ENCODE results near the gene FPR2. TPM values are rescaled to one million over a fixed set of nuclear protein-coding genes. Genes with fewer than 3 reads are reported as not detected.

FPR2 gene
- total and polyA plus RNA-seq, 9 of the 15 experiments (the other 6 are each of a cell fraction or from before 2014, with no cell fraction given), result 0.03 to 0.15 (median 0.07) TPM; not detected in 6

DNA sequence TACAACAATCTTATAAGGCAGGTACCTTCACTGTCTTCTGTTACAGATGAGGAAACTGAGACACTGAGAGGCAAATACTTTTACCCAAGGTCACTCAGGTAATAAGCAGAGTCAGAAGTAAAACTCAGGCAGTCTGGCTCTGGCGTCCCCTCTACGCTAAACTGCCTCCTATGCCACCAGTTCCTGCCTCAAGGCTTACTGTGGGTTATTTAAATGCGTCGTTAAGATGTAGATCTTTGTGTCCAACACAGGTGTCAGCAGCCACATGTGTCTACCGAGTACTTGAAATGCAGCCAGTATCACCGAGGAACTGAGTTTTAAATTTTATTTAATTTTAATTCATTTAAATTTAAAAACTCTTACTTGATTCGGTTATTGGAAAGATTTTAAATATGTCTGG, 39.1 kb upstream of the FPR2 start:
- ChIA-PET CTCF (ENCODE audit: low intra/inter-chr PET ratio) (interaction anchor here (0.6 kb wide), 1 partner anchor 10 kb away, joined by 3 read pairs; no protein-coding TSS in a partner anchor), POLR2A (interaction anchor here (0.6 kb wide), 1 partner anchor 1361 kb away, joined by 3 read pairs; no protein-coding TSS in a partner anchor)
- in situ Hi-C loops (cut with MboI), result no loop called here
- H3K9me3 ChIP-seq (replicated peaks; ENCODE audit: control insufficient read depth, insufficient read depth, low read depth, low read length), result no peaks in the 10 kb centered on the region
- DNase-seq (ENCODE audit: extremely low read depth in 1 of 4, low spot score in 3 of 4), result no peak
- no peaks in the 10 kb centered on the region for H4K20me1 ChIP-seq (replicated peaks; ENCODE audit: control insufficient read depth, insufficient read depth, low read length)
- peak; percentile 26 for FAIRE-seq
- H3K36me3 ChIP-seq (ENCODE audit: control insufficient read depth, insufficient read depth, low read length), result no peaks in the 10 kb centered on the region
- H3K79me2 ChIP-seq (ENCODE audit: control insufficient read depth, insufficient read depth, low read length), result no peaks in the 10 kb centered on the region
- intact Hi-C loops (cut with micrococcal nuclease), result no loop called here
- H3K27me3 ChIP-seq (ENCODE audit: control insufficient read depth in 2 of 2, insufficient read depth in 2 of 2, low read length in 2 of 2), result 0 out of 5 replicates have a peak, but pooled peaks cover 0 to 2% of the 10 kb centered on the region in 2 experiments
- no peaks in the 10 kb centered on the region for H3K9me1 ChIP-seq (ENCODE audit: control insufficient read depth, insufficient read depth, low read length)
- H3K4me3 ChIP-seq, result no peak overlapping the region
- H3K4me2 ChIP-seq (ENCODE audit: insufficient read depth, low read length), result no peak overlapping the region
- peak overlapping the region in 1 of 2 experiments; percentile 29; a peak in 1 of 4 replicates for H3K9ac ChIP-seq (ENCODE audit: insufficient read depth in 1 of 2, low read depth in 2 of 2, low read length in 2 of 2)
- no peak for ATAC-seq
- peaks cover 3 to 33% of the 10 kb centered on the region in 2 experiments; a peak in 4 of 5 replicates for H3K4me1 ChIP-seq (replicated peaks in 1 of 2; ENCODE audit: control insufficient read depth in 2 of 2, insufficient read depth in 2 of 2, low read length in 2 of 2)
- H2AFZ ChIP-seq (ENCODE audit: low read depth, low read length), result 0 out of 2 replicates have a peak overlapping the region, but pooled peaks have one; percentile 12
- WGBS (ENCODE audit: insufficient coverage, low coverage, missing lambda C conversion rate), result 15% methylated on average over 7 of the region's 7 CpGs
- no peak overlapping the region for H3K27ac ChIP-seq (ENCODE audit: extremely low read depth, low read depth, low read length)
- BruUV-seq (replicated peaks), result no TSS peak
- TF ChIP-seq, protein P1, sequence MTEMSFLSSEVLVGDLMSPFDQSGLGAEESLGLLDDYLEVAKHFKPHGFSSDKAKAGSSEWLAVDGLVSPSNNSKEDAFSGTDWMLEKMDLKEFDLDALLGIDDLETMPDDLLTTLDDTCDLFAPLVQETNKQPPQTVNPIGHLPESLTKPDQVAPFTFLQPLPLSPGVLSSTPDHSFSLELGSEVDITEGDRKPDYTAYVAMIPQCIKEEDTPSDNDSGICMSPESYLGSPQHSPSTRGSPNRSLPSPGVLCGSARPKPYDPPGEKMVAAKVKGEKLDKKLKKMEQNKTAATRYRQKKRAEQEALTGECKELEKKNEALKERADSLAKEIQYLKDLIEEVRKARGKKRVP (CRISPR knock-in tag; IDR thresholded peaks at IDR 0.05), result no peak
- TF ChIP-seq SAFB2 (IDR thresholded peaks at IDR 0.05; ENCODE audit: borderline replicate concordance, low read depth, low read length, severe bottlenecking) (no peak), PHB2 (IDR thresholded peaks at IDR 0.05; ENCODE audit: low read depth) (no peak), ETV6 (IDR thresholded peaks at IDR 0.05; ENCODE audit: borderline replicate concordance in 1 of 2, low read depth in 2 of 2, low read length in 1 of 2) (no peak), ETV6 (CRISPR knock-in tag; IDR thresholded peaks at IDR 0.05; ENCODE audit: borderline replicate concordance) (no peak), RBM39 (optimal IDR thresholded peaks at IDR 0.05; ENCODE audit: low read depth, low read length) (no peak)
- TF ChIP-seq, protein P2, sequence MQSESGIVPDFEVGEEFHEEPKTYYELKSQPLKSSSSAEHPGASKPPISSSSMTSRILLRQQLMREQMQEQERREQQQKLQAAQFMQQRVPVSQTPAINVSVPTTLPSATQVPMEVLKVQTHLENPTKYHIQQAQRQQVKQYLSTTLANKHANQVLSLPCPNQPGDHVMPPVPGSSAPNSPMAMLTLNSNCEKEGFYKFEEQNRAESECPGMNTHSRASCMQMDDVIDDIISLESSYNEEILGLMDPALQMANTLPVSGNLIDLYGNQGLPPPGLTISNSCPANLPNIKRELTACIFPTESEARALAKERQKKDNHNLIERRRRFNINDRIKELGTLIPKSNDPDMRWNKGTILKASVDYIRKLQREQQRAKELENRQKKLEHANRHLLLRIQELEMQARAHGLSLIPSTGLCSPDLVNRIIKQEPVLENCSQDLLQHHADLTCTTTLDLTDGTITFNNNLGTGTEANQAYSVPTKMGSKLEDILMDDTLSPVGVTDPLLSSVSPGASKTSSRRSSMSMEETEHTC (IDR thresholded peaks at IDR 0.05), result no peak
- TF ChIP-seq, protein P3, sequence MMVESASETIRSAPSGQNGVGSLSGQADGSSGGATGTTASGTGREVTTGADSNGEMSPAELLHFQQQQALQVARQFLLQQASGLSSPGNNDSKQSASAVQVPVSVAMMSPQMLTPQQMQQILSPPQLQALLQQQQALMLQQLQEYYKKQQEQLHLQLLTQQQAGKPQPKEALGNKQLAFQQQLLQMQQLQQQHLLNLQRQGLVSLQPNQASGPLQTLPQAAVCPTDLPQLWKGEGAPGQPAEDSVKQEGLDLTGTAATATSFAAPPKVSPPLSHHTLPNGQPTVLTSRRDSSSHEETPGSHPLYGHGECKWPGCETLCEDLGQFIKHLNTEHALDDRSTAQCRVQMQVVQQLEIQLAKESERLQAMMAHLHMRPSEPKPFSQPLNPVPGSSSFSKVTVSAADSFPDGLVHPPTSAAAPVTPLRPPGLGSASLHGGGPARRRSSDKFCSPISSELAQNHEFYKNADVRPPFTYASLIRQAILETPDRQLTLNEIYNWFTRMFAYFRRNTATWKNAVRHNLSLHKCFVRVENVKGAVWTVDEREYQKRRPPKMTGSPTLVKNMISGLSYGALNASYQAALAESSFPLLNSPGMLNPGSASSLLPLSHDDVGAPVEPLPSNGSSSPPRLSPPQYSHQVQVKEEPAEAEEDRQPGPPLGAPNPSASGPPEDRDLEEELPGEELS (CRISPR knock-in tag; IDR thresholded peaks at IDR 0.05; ENCODE audit: borderline replicate concordance), result no peak
- TF ChIP-seq, protein P4, sequence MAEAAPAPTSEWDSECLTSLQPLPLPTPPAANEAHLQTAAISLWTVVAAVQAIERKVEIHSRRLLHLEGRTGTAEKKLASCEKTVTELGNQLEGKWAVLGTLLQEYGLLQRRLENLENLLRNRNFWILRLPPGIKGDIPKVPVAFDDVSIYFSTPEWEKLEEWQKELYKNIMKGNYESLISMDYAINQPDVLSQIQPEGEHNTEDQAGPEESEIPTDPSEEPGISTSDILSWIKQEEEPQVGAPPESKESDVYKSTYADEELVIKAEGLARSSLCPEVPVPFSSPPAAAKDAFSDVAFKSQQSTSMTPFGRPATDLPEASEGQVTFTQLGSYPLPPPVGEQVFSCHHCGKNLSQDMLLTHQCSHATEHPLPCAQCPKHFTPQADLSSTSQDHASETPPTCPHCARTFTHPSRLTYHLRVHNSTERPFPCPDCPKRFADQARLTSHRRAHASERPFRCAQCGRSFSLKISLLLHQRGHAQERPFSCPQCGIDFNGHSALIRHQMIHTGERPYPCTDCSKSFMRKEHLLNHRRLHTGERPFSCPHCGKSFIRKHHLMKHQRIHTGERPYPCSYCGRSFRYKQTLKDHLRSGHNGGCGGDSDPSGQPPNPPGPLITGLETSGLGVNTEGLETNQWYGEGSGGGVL (CRISPR knock-in tag; IDR thresholded peaks at IDR 0.05), result no peak
- TF ChIP-seq, protein P5, sequence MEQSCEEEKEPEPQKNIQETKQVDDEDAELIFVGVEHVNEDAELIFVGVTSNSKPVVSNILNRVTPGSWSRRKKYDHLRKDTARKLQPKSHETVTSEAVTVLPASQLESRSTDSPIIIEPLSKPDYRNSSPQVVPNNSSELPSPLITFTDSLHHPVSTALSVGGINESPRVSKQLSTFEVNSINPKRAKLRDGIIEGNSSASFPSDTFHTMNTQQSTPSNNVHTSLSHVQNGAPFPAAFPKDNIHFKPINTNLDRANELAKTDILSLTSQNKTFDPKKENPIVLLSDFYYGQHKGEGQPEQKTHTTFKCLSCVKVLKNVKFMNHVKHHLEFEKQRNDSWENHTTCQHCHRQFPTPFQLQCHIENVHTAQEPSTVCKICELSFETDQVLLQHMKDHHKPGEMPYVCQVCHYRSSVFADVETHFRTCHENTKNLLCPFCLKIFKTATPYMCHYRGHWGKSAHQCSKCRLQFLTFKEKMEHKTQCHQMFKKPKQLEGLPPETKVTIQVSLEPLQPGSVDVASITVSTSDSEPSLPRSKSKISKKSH (CRISPR knock-in tag; IDR thresholded peaks at IDR 0.05), result no peak
- TF ChIP-seq, protein P6, sequence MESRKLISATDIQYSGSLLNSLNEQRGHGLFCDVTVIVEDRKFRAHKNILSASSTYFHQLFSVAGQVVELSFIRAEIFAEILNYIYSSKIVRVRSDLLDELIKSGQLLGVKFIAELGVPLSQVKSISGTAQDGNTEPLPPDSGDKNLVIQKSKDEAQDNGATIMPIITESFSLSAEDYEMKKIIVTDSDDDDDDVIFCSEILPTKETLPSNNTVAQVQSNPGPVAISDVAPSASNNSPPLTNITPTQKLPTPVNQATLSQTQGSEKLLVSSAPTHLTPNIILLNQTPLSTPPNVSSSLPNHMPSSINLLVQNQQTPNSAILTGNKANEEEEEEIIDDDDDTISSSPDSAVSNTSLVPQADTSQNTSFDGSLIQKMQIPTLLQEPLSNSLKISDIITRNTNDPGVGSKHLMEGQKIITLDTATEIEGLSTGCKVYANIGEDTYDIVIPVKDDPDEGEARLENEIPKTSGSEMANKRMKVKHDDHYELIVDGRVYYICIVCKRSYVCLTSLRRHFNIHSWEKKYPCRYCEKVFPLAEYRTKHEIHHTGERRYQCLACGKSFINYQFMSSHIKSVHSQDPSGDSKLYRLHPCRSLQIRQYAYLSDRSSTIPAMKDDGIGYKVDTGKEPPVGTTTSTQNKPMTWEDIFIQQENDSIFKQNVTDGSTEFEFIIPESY (CRISPR knock-in tag; IDR thresholded peaks at IDR 0.05), result no peak

All from K562 (cell line).